Transverse colon (tissue), 4 donors: ENCODE data around the gene ATRX. TPM values are rescaled to one million over a fixed set of nuclear protein-coding genes. Genes with fewer than 3 reads are reported as not detected.
"Not testable (repeated sequence)": the region's sequence is repeated elsewhere in the genome, so short reads cannot be mapped to it uniquely, and the experiment has no call there.

Experiments used
- DNase-seq: peaks from one replicate; pipeline ENCODE4 v3.0.0-alpha.2; 2019
- H3K27ac ChIP-seq, 4 donors: fragments of 200-600 bp; sonication (generic); 2 replicates each; pipeline ENCODE4 v1.5.1; 2016 to 2018; ENCODE audit warnings: inconsistent platforms in 4 of 4
- H3K27me3 ChIP-seq: fragments of 200-600 bp; sonication (generic); 2 replicates; pipeline ENCODE4 v1.5.1; 2017; ENCODE audit warnings: inconsistent platforms
- H3K36me3 ChIP-seq, 4 donors: fragments of 200-600 bp; sonication (generic); 2 replicates each; pipeline ENCODE4 v1.5.1; 2017 to 2019; ENCODE audit warnings: inconsistent platforms in 4 of 4
- H3K4me1 ChIP-seq, 4 donors: fragments of 200-600 bp; sonication (generic); 2 replicates each; pipeline ENCODE4 v1.5.1; 2017 to 2020; ENCODE audit warnings: inconsistent platforms in 4 of 4
- H3K4me3 ChIP-seq, 4 donors: fragments of 200-600 bp; sonication (generic); 1 replicate in 1 of 4; 2 replicates in 3 of 4; pipeline versions ENCODE4 v1.5.1 to v1.6.1; 2017 to 2019; ENCODE audit warnings: inconsistent platforms in 4 of 4
- H3K9me3 ChIP-seq, 2 donors: fragments of 200-600 bp; sonication (generic); 2 replicates each; pipeline ENCODE4 v1.5.1; 2017 to 2019; ENCODE audit warnings: inconsistent platforms in 2 of 2
- EP300 ChIP-seq: sonication (generic); formaldehyde crosslinking; IDR thresholded peaks from one replicate; pipeline ENCODE4 v1.6.1; 2017; ENCODE audit warnings: antibody characterized with exemption, low read depth
- POLR2A ChIP-seq: fragments of 450-650 bp; IDR thresholded peaks from one replicate; pipeline ENCODE4 v1.6.1; 2016; ENCODE audit warnings: antibody characterized with exemption, mild to moderate bottlenecking, moderate library complexity
- POLR2AphosphoS5 ChIP-seq, 3 donors: sonication (generic); formaldehyde crosslinking; IDR thresholded peaks; one replicate each; pipeline ENCODE4 v1.6.1; 2016; ENCODE audit warnings: antibody characterized with exemption in 3 of 3
- WGBS, 2 donors: methylation state at CpG; one replicate each; pipeline ENCODE4 v1.1.5; 2018; ENCODE audit warnings: low coverage in 1 of 2; 5-methylcytosine and 5-hydroxymethylcytosine counted together
- in situ Hi-C, 4 donors: fragments of 200-750 bp; cut with MboI; loops; one replicate each; pipeline versions ENCODE4 v1.15.0 to v1.15.1; 2017; ENCODE audit warnings: low sequenced_read_pairs in 3 of 4, low pct_ligation_motif_present in 1 of 4, low pct_unique_long_range_greater_than_20kb in 1 of 4
- intact Hi-C: fragments of 100-400 bp; cut with DNase I; formaldehyde crosslinking; loops from one replicate; pipeline ENCODE4 v1.15.1; 2023; ENCODE audit warnings: low total_unique reads
- total RNA-seq, 4 donors: library from RNA; depleted of rRNA; stranded (reverse); fragments of >200 nt; gene quantifications; one replicate each; pipeline ENCODE4 v1.1.0, GENCODE V29; 2016
- TF ChIP-seq, protein P1 (sequence below), 5 experiments: fragments of 200-600 bp in 3 of 5; fragments of 450-650 bp in 2 of 5; sonication (generic) in 3 of 5; IDR thresholded peaks; 1 replicate in 2 of 5; 2 replicates in 3 of 5; pipeline ENCODE4 v1.5.1; 2016 to 2017; ENCODE audit warnings: antibody characterized with exemption in 5 of 5, inconsistent platforms in 3 of 5, mild to moderate bottlenecking in 2 of 5, moderate library complexity in 1 of 5

The ATRX gene
- total RNA-seq, 4 donors from 2014 or later: 57.9 to 547 (median 74.5) TPM

DNA sequence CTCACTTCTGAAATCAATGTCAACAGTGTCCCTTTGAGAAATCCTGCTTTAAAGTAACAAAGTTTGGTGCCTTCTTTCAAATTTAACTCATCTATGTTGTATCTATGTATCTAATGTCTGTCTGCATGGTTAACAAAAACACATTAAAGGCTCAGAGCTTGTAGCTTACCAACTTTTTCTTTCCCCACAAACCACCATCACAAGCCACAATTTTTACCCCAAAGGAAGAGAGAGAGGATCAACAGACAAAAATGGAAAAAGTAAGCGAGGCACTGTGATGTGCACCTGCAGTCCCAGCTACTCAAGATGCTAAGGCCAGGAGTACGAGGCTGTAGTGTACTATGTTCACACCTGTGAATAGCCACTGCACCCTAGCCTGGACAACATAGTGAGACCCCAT is 17.2 kb downstream of the ATRX start:
- no peak overlapping the region for H3K27ac ChIP-seq
- no peak for DNase-seq
- TF ChIP-seq, protein P1, sequence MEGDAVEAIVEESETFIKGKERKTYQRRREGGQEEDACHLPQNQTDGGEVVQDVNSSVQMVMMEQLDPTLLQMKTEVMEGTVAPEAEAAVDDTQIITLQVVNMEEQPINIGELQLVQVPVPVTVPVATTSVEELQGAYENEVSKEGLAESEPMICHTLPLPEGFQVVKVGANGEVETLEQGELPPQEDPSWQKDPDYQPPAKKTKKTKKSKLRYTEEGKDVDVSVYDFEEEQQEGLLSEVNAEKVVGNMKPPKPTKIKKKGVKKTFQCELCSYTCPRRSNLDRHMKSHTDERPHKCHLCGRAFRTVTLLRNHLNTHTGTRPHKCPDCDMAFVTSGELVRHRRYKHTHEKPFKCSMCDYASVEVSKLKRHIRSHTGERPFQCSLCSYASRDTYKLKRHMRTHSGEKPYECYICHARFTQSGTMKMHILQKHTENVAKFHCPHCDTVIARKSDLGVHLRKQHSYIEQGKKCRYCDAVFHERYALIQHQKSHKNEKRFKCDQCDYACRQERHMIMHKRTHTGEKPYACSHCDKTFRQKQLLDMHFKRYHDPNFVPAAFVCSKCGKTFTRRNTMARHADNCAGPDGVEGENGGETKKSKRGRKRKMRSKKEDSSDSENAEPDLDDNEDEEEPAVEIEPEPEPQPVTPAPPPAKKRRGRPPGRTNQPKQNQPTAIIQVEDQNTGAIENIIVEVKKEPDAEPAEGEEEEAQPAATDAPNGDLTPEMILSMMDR (IDR thresholded peaks at IDR 0.05): no peak
- TF ChIP-seq POLR2A (no peak), EP300 (no peak), POLR2AphosphoS5 (IDR thresholded peaks at IDR 0.05) (no peak)
- in situ Hi-C loops (no loop called here), intact Hi-C loops (no loop called here)
- no peaks in the 10 kb centered on the region for H3K27me3 ChIP-seq
- no peaks in the 10 kb centered on the region for H3K36me3 ChIP-seq
- WGBS, 2 donors: 61 to 85% methylated on average over 2 of the region's 2 CpGs
- H3K4me1 ChIP-seq: peaks cover 0 to 4% (median 0%) of the 10 kb centered on the region in 4 donors
- no peaks in the 10 kb centered on the region for H3K9me3 ChIP-seq
- no peak overlapping the region for H3K4me3 ChIP-seq

DNA sequence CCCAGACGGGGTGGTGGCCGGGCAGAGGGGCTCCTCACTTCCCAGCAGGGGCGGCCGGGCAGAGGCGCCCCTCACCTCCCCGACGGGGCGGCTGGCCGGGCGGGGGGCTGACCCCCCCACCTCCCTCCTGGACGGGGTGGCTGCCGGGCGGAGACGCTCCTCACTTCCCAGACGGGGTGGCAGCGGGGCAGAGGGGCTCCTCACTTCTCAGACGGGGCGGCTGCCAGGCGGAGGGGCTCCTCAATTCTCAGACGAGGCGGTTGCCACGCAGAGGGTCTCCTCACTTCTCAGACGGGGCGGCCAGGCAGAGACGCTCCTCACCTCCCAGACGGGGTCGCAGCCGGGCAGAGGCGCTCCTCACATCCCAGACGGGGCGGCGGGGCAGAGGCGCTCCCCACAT is 19.8 kb downstream of the ATRX start:
- H3K4me1 ChIP-seq, H3K27me3 ChIP-seq, H3K4me3 ChIP-seq, intact Hi-C loops, H3K27ac ChIP-seq, H3K36me3 ChIP-seq, in situ Hi-C loops, H3K9me3 ChIP-seq, DNase-seq: not testable (repeated sequence)
- 96% methylated on average over 17 of the region's 33 CpGs; no CpG with 5 or more reads in 1 of the 2 donors for WGBS, 2 donors

DNA sequence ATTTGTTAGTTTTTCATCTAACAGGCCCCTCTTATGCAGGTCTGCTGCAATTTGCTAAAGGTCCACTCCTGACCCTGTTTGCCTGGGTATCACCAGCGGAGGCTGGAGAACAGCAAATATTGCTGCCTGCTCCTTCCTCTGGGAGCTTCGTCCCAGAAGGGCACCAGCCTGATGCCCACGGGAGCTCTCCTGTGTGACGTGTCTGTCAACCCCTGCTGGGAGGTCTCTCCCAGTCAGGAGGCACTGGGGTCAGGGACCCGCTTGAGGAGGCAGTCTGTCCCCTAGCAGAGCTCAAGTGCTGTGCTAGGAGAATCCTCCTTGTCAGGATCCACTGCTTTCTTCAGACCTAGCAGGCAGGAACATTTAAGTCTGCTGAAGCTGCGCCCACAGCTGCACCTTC is 30.5 kb downstream of the ATRX start:
- in situ Hi-C loops: no loop called here
- TF ChIP-seq POLR2AphosphoS5 (IDR thresholded peaks at IDR 0.05) (no peak), EP300 (no peak), POLR2A (no peak)
- TF ChIP-seq, protein P1 (IDR thresholded peaks at IDR 0.05): no peak

DNA sequence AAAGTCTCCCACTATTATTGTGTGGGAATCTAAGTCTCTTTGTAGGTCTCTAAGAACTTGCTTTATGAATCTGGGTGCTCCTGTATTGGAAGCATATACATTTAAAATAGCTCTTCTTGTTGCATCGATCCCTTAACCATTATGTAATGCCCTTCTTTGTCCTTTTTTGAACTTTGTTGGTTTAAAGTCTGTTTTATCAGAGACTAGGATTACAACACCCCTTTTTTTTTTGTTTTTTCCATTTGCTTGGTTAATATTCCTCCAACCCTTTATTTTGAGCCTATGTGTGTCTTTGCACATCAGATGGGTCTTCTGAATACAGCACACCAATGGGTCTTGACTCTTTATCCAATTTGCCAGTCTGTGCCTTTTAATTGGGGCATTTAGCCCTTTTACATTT is 32.1 kb downstream of the ATRX start:
- H3K27ac ChIP-seq, H3K36me3 ChIP-seq, H3K4me1 ChIP-seq, in situ Hi-C loops, intact Hi-C loops, H3K9me3 ChIP-seq, H3K4me3 ChIP-seq, DNase-seq, H3K27me3 ChIP-seq: not testable (repeated sequence)
- WGBS, 2 donors: 100% methylated on average over 1 of the region's 1 CpG; no CpG with 5 or more reads in 1 of the 2 donors

More for the DNA sequence above, 30.5 kb downstream of the ATRX start:
- intact Hi-C loops: no loop called here
- Histone ChIP-seq H3K4me3 (no peak overlapping the region), H3K36me3 (no peaks in the 10 kb centered on the region), H3K4me1 (no peaks in the 10 kb centered on the region), H3K27ac (no peak overlapping the region), H3K27me3 (no peaks in the 10 kb centered on the region), H3K9me3 (no peaks in the 10 kb centered on the region)
- WGBS, 2 donors: 97% methylated on average over 6 of the region's 6 CpGs; no CpG with 5 or more reads in 1 of the 2 donors
- DNase-seq: no peak

DNA sequence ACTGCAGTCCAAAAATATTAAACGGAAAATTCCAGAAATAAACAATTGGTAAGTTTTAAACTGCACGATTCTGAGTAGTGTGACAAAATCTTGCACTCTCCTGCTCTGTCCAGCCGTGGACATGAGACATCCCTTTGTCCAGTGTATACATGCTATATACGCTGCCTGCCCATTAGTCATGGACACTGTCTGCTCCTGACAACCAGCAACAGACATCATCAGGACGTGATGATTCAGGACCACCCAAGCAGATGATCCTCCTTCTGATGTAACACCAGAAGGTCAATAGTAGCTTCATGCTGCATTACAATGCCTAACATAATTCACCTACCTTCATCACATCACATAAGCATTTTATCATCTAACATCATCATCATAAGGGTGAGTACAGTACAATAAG is 36.3 kb downstream of the ATRX start:
- Histone ChIP-seq H3K4me1 (no peaks in the 10 kb centered on the region), H3K27me3 (no peaks in the 10 kb centered on the region), H3K27ac (no peak overlapping the region), H3K36me3 (no peaks in the 10 kb centered on the region), H3K4me3 (no peak overlapping the region), H3K9me3 (no peaks in the 10 kb centered on the region)
- WGBS, 2 donors: 71 to 100% methylated on average over 1 to 5 of the region's 5 CpGs
- no peak for TF ChIP-seq POLR2AphosphoS5 (IDR thresholded peaks at IDR 0.05)
- TF ChIP-seq, protein P1 (IDR thresholded peaks at IDR 0.05): no peak
- no peak for TF ChIP-seq EP300
- no peak for TF ChIP-seq POLR2A
- in situ Hi-C loops (no loop called here), intact Hi-C loops (no loop called here)
- no peak for DNase-seq
